NB4 (cell line): Measurements from ENCODE around the gene PSMB5.
"Not testable (repeated sequence)": the region's sequence is repeated elsewhere in the genome, so short reads cannot be mapped to it uniquely, and the experiment has no call there.

Experiments
- DNase-seq: peaks from one replicate; pipeline ENCODE4 v3.0.0; 2010; ENCODE audit warnings: low read depth
- H3K4me3 ChIP-seq: one replicate; pipeline ENCODE4 v1.5.1; 2011; ENCODE audit warnings: mild to moderate bottlenecking, low read depth, low read length, moderate library complexity
- CTCF ChIP-seq: IDR thresholded peaks from one replicate; pipeline ENCODE4 v1.5.1; 2012; ENCODE audit warnings: low read depth, low read length
- MAX ChIP-seq: IDR thresholded peaks from 2 replicates; pipeline ENCODE4 v1.6.1; 2011; ENCODE audit warnings: low read depth, low read length
- MYC ChIP-seq: IDR thresholded peaks from 2 replicates; pipeline ENCODE4 v1.6.1; 2011; ENCODE audit warnings: low read depth, low read length
- POLR2A ChIP-seq: IDR thresholded peaks from 2 replicates; pipeline ENCODE4 v1.6.1; 2011; ENCODE audit warnings: mild to moderate bottlenecking; ENCODE audit not compliant: insufficient read length; ENCODE audit errors: extremely low read depth

PSMB5 gene

GRCh38 chr14:23006544-23007419 is 27.9 kb downstream of the PSMB5 start:
- TF ChIP-seq POLR2A = peak; percentile 93
- TF ChIP-seq MYC = peak; percentile 91
- peak; percentile 83 for TF ChIP-seq MAX
- no peak for TF ChIP-seq CTCF
- peak overlapping the region; percentile 65 for H3K4me3 ChIP-seq
- DNase-seq = peak; percentile 98

- no peak for DNase-seq
- peak overlapping the region; percentile 61 for H3K4me3 ChIP-seq
- no peak for TF ChIP-seq POLR2A
- no peak for TF ChIP-seq MYC
- no peak for TF ChIP-seq MAX
- TF ChIP-seq CTCF = no peak
These were observed 28.5 kb downstream of the PSMB5 start for GRCh38 chr14:23006188-23006534.

GRCh38 chr14:23005451-23006187 is 29.1 kb downstream of the PSMB5 start:
- TF ChIP-seq CTCF (no peak), MAX (no peak), POLR2A (no peak), MYC (no peak)
- DNase-seq = peak; percentile 22
- H3K4me3 ChIP-seq = peak overlapping the region; percentile 61

- DNase-seq, H3K4me3 ChIP-seq: not testable (repeated sequence)
These were observed 30.4 kb downstream of the PSMB5 start for GRCh38 chr14:23004274-23004673.

GRCh38 chr14:23002592-23002991 is 32.1 kb downstream of the PSMB5 start:
- no peak for TF ChIP-seq MYC
- TF ChIP-seq MAX = no peak
- no peak for TF ChIP-seq CTCF
- TF ChIP-seq POLR2A = no peak

GRCh38 chr14:23000860-23001259 is 33.8 kb downstream of the PSMB5 start:
- TF ChIP-seq MAX = no peak
- no peak for TF ChIP-seq POLR2A
- TF ChIP-seq CTCF = no peak
- TF ChIP-seq MYC = no peak
- DNase-seq = no peak
- H3K4me3 ChIP-seq = no peak overlapping the region

More at GRCh38 chr14:23002592-23002991, 32.1 kb downstream of the PSMB5 start:
- no peak for DNase-seq
- no peak overlapping the region for H3K4me3 ChIP-seq
